ENCODE measurements around the gene WNT2.

Gene WNT2

GRCh38 chr7:117251687-117252086, 71.2 kb downstream of the WNT2 start:
- TF ChIP-seq ESRRG (CRISPR knock-in tag; IDR thresholded peaks at IDR 0.05) (no peak), ZFP30 (CRISPR knock-in tag; IDR thresholded peaks at IDR 0.05) (no peak), ARNTL (CRISPR knock-in tag; IDR thresholded peaks at IDR 0.05; ENCODE audit: borderline replicate concordance, low read depth) (no peak), TCF4 (CRISPR knock-in tag; IDR thresholded peaks at IDR 0.05; ENCODE audit: borderline replicate concordance) (no peak), SNAI2 (CRISPR knock-in tag; IDR thresholded peaks at IDR 0.05) (no peak), ISL1 (CRISPR knock-in tag; IDR thresholded peaks at IDR 0.05) (no peak), OSR1 (CRISPR knock-in tag; IDR thresholded peaks at IDR 0.05) (no peak), RARB (CRISPR knock-in tag; IDR thresholded peaks at IDR 0.05) (no peak)
- ATAC-seq = no peak; the same call in 2 of the 3 replicates

GRCh38 chr7:117250801-117251200, 72.1 kb downstream of the WNT2 start:
- ATAC-seq = no peak
- no peak for TF ChIP-seq ZFP3 (CRISPR knock-in tag; IDR thresholded peaks at IDR 0.05)
- TF ChIP-seq RARB (CRISPR knock-in tag; IDR thresholded peaks at IDR 0.05) = no peak
- no peak for TF ChIP-seq PATZ1 (CRISPR knock-in tag; IDR thresholded peaks at IDR 0.05; ENCODE audit: borderline replicate concordance)
- no peak for TF ChIP-seq CSRNP3 (CRISPR knock-in tag; IDR thresholded peaks at IDR 0.05)
- no peak for TF ChIP-seq PPARA (CRISPR knock-in tag; IDR thresholded peaks at IDR 0.05; ENCODE audit: borderline replicate concordance)
- TF ChIP-seq CSDC2 (CRISPR knock-in tag; IDR thresholded peaks at IDR 0.05) = no peak
- TF ChIP-seq ESRRG (CRISPR knock-in tag; IDR thresholded peaks at IDR 0.05) = no peak
- TF ChIP-seq, protein P1, sequence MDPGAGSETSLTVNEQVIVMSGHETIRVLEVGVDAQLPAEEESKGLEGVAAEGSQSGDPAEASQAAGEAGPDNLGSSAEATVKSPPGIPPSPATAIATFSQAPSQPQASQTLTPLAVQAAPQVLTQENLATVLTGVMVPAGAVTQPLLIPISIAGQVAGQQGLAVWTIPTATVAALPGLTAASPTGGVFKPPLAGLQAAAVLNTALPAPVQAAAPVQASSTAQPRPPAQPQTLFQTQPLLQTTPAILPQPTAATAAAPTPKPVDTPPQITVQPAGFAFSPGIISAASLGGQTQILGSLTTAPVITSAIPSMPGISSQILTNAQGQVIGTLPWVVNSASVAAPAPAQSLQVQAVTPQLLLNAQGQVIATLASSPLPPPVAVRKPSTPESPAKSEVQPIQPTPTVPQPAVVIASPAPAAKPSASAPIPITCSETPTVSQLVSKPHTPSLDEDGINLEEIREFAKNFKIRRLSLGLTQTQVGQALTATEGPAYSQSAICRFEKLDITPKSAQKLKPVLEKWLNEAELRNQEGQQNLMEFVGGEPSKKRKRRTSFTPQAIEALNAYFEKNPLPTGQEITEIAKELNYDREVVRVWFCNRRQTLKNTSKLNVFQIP (CRISPR knock-in tag; IDR thresholded peaks at IDR 0.05; ENCODE audit: borderline replicate concordance, low read depth) = no peak
- no peak for TF ChIP-seq CREB5 (CRISPR knock-in tag; IDR thresholded peaks at IDR 0.05; ENCODE audit: low read depth)
- TF ChIP-seq TCF4 (CRISPR knock-in tag; IDR thresholded peaks at IDR 0.05; ENCODE audit: borderline replicate concordance) = no peak
- TF ChIP-seq ZNF70 (CRISPR knock-in tag; IDR thresholded peaks at IDR 0.05) = no peak
- no peak for TF ChIP-seq GLIS3 (CRISPR knock-in tag; IDR thresholded peaks at IDR 0.05)
- no peak for TF ChIP-seq ZC3H10 (CRISPR knock-in tag; IDR thresholded peaks at IDR 0.05)
- no peak for TF ChIP-seq TOX (CRISPR knock-in tag; IDR thresholded peaks at IDR 0.05; ENCODE audit: borderline replicate concordance)
- TF ChIP-seq SNAI2 (CRISPR knock-in tag; IDR thresholded peaks at IDR 0.05) = no peak

DNA sequence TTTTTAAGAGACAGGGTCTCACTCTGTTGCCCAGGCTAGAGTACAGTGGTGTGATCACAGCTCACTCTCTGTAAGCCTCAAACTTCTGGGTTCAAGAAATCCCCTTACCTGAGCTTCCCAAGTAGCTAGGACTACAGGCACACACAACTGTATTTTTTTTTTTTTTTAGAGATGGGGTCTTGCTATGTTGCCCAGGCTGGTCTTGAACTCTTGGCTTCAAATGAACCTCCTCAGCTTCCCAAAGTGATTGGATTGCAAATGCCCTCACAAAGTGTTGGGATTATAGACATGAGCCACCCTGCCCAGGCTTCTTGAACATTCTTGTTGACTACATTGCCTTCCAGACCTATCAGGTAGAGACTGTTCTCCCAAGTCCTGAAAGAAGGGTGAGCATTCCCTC, 72.6 kb downstream of the WNT2 start:
- no peak for ATAC-seq
- TF ChIP-seq ISL1 (CRISPR knock-in tag; IDR thresholded peaks at IDR 0.05) = no peak
- no peak for TF ChIP-seq CSDC2 (CRISPR knock-in tag; IDR thresholded peaks at IDR 0.05)

DNA sequence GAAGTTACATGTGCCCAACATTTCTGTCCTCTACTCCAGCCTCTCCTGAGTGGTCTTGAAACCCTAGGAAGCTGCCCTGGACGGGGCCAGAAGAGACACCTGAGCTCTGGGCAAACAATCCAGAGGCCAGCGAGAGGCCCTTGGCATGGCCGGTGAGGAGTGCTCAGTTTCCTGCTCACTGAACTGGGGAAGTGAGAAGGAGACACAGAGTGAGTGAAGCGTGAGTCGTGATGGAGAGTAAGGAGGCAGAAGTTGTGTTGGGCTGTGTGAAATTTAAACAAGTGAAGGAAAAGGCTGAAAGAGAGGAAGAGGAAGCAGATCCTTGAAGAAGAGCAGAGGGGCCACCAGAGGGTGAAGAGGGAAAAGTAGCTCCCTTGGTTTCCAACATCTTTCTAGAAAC, 73.2 kb downstream of the WNT2 start:
- TF ChIP-seq ZNF8 (CRISPR knock-in tag; IDR thresholded peaks at IDR 0.05) (no peak), BACH2 (CRISPR knock-in tag; IDR thresholded peaks at IDR 0.05; ENCODE audit: borderline replicate concordance) (no peak), ZNF565 (CRISPR knock-in tag; conservative IDR thresholded peaks at IDR 0.05; ENCODE audit: low read depth) (no peak), TCF4 (CRISPR knock-in tag; IDR thresholded peaks at IDR 0.05; ENCODE audit: borderline replicate concordance) (no peak), ZNF70 (CRISPR knock-in tag; IDR thresholded peaks at IDR 0.05) (no peak), TOX (CRISPR knock-in tag; IDR thresholded peaks at IDR 0.05; ENCODE audit: borderline replicate concordance) (no peak), PATZ1 (CRISPR knock-in tag; IDR thresholded peaks at IDR 0.05; ENCODE audit: borderline replicate concordance) (no peak), ZFP3 (CRISPR knock-in tag; IDR thresholded peaks at IDR 0.05) (no peak), ESRRG (CRISPR knock-in tag; IDR thresholded peaks at IDR 0.05) (no peak), PPARA (CRISPR knock-in tag; IDR thresholded peaks at IDR 0.05; ENCODE audit: borderline replicate concordance) (no peak), ZC3H10 (CRISPR knock-in tag; IDR thresholded peaks at IDR 0.05) (no peak), ZFP30 (CRISPR knock-in tag; IDR thresholded peaks at IDR 0.05) (no peak), CSDC2 (CRISPR knock-in tag; IDR thresholded peaks at IDR 0.05) (no peak)
- ATAC-seq = no peak
